DMS53 treated with DMSO at 0.1 percent for 48 hours (cell line): ENCODE results near the gene OIT3.

ENCODE experiments used
- DNase-seq: peaks from one replicate; lab custom pipeline; 2025; ENCODE audit not compliant: unreplicated experiment; lab: John Stamatoyannopoulos, UW

The OIT3 gene

GRCh38 chr10:72948762-72949161 is 55.2 kb downstream of the OIT3 start:
- DNase-seq = no peak

- DNase-seq = no peak
Measured at GRCh38 chr10:72951760-72952159, 58.2 kb downstream of the OIT3 start.

- no peak for DNase-seq
Measured at GRCh38 chr10:72952189-72952588, 58.6 kb downstream of the OIT3 start.

GRCh38 chr10:72952642-72953158 is 59.2 kb downstream of the OIT3 start:
- peak; percentile 86 for DNase-seq

GRCh38 chr10:72953687-72954086 is 60.1 kb downstream of the OIT3 start:
- DNase-seq = peak; percentile 31

GRCh38 chr10:72954230-72954595 is 60.7 kb downstream of the OIT3 start:
- DNase-seq = peak; percentile 27

GRCh38 chr10:72954596-72955554 is 61.3 kb downstream of the OIT3 start, which contains the start of gene PLA2G12B:
TSS of gene PLA2G12B (minus strand) at chr10:72954806. CDS start at chr10:72954685, 121 bp downstream.
- DNase-seq = peak; percentile 74

- no peak for DNase-seq
Measured at GRCh38 chr10:72956001-72956400, 62.5 kb downstream of the OIT3 start.

- no peak for DNase-seq
Measured at GRCh38 chr10:72976886-72977285, 83.3 kb downstream of the OIT3 start.

GRCh38 chr10:72979709-72980108 is 86.2 kb downstream of the OIT3 start:
- DNase-seq = no peak

- no peak for DNase-seq
Measured at GRCh38 chr10:72980348-72980747, 86.8 kb downstream of the OIT3 start.

GRCh38 chr10:72981028-72981881 is 87.7 kb downstream of the OIT3 start:
- no peak for DNase-seq

GRCh38 chr10:72981882-72982529 is 88.5 kb downstream of the OIT3 start:
- DNase-seq = no peak
